ENCODE data around the gene MYH14.

- no peak for TF ChIP-seq EP300 (conservative IDR thresholded peaks at IDR 0.05; ENCODE audit: poor library complexity, severe bottlenecking)
- TF ChIP-seq EZH2 (IDR thresholded peaks at IDR 0.05; ENCODE audit: borderline replicate concordance, insufficient read depth, low read length, poor library complexity, severe bottlenecking) = no peak
- TF ChIP-seq CTCF (IDR thresholded peaks at IDR 0.05; ENCODE audit: poor library complexity, severe bottlenecking) = no peak
- TF ChIP-seq SMC3 (conservative IDR thresholded peaks at IDR 0.05; ENCODE audit: poor library complexity) = no peak
These were observed 21.7 kb downstream of the MYH14 start for GRCh38 chr19:50224986-50225747.
